GM23338 (cell line): Measurements from ENCODE around the gene CEPT1.

Source experiments
- CREB1 ChIP-seq: fragments of 250-450 bp; sonication (Bioruptor Pico); IDR thresholded peaks from 2 replicates; pipeline ENCODE4 v1.5.0; 2020; ENCODE audit warnings: low read depth, mild to moderate bottlenecking, moderate library complexity
- CTCF ChIP-seq, 2 experiments: fragments of 200-600 bp in 1 of 2; sonication (generic) in 1 of 2; conservative IDR thresholded peaks; 2 replicates each; pipeline versions ENCODE4 v1.5.1 to v1.6.1; 2016 to 2017; ENCODE audit warnings: antibody characterized with exemption in 2 of 2, low read depth in 2 of 2, mild to moderate bottlenecking in 2 of 2, moderate library complexity in 1 of 2
- ETS1 ChIP-seq: IDR thresholded peaks from 2 replicates; pipeline ENCODE4 v1.6.1; 2016; ENCODE audit warnings: antibody characterized with exemption
- EZH2 ChIP-seq: fragments of 200-600 bp; sonication (generic); IDR thresholded peaks from one replicate; pipeline ENCODE4 v1.8.0; 2017; ENCODE audit warnings: antibody characterized with exemption, mild to moderate bottlenecking, low read depth; ENCODE audit not compliant: unreplicated experiment
- EZH2phosphoT487 ChIP-seq: fragments of 200-600 bp; sonication (generic); IDR thresholded peaks from one replicate; pipeline ENCODE4 v1.8.1; 2018; ENCODE audit warnings: antibody characterized with exemption; ENCODE audit not compliant: unreplicated experiment
- JUNB ChIP-seq: IDR thresholded peaks from one replicate; pipeline ENCODE4 v1.6.1; 2016; ENCODE audit warnings: antibody characterized with exemption; ENCODE audit not compliant: unreplicated experiment
- POLR2AphosphoS5 ChIP-seq: IDR thresholded peaks from 2 replicates; pipeline ENCODE4 v1.6.1; 2016; ENCODE audit warnings: antibody characterized with exemption, low read depth
- ZNF114 ChIP-seq: fragments of 250-450 bp; sonication (Bioruptor Pico); IDR thresholded peaks from 2 replicates; pipeline ENCODE4 v1.5.0; 2020; ENCODE audit warnings: mild to moderate bottlenecking, moderate library complexity
- ZNF462 ChIP-seq: fragments of 250-450 bp; sonication (Bioruptor Pico); IDR thresholded peaks from 2 replicates; pipeline ENCODE4 v1.5.0; 2020; ENCODE audit warnings: mild to moderate bottlenecking, moderate library complexity
- TF ChIP-seq, protein P1 (sequence below): IDR thresholded peaks from one replicate; pipeline ENCODE4 v1.6.1; 2018; ENCODE audit warnings: antibody characterized with exemption; ENCODE audit not compliant: unreplicated experiment

- no peak for TF ChIP-seq CTCF (conservative IDR thresholded peaks at IDR 0.05; ENCODE audit: low read depth in 2 of 2)
- TF ChIP-seq POLR2AphosphoS5 = no peak
- no peak for TF ChIP-seq EZH2phosphoT487
- TF ChIP-seq CREB1 = no peak
- TF ChIP-seq ZNF462 (CRISPR knock-in tag) = no peak
- TF ChIP-seq EZH2 = no peak
- no peak for TF ChIP-seq JUNB
- no peak for TF ChIP-seq ETS1
- TF ChIP-seq, protein P1, sequence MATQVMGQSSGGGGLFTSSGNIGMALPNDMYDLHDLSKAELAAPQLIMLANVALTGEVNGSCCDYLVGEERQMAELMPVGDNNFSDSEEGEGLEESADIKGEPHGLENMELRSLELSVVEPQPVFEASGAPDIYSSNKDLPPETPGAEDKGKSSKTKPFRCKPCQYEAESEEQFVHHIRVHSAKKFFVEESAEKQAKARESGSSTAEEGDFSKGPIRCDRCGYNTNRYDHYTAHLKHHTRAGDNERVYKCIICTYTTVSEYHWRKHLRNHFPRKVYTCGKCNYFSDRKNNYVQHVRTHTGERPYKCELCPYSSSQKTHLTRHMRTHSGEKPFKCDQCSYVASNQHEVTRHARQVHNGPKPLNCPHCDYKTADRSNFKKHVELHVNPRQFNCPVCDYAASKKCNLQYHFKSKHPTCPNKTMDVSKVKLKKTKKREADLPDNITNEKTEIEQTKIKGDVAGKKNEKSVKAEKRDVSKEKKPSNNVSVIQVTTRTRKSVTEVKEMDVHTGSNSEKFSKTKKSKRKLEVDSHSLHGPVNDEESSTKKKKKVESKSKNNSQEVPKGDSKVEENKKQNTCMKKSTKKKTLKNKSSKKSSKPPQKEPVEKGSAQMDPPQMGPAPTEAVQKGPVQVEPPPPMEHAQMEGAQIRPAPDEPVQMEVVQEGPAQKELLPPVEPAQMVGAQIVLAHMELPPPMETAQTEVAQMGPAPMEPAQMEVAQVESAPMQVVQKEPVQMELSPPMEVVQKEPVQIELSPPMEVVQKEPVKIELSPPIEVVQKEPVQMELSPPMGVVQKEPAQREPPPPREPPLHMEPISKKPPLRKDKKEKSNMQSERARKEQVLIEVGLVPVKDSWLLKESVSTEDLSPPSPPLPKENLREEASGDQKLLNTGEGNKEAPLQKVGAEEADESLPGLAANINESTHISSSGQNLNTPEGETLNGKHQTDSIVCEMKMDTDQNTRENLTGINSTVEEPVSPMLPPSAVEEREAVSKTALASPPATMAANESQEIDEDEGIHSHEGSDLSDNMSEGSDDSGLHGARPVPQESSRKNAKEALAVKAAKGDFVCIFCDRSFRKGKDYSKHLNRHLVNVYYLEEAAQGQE = no peak
- no peak for TF ChIP-seq ZNF114 (CRISPR knock-in tag)
Observed at GRCh38 chr1:111154021-111154999, 14.3 kb downstream of the CEPT1 start.
